Adipocyte (in vitro differentiated cells): ENCODE results near the gene RAB3D.
"Not testable (repeated sequence)": the region's sequence is repeated elsewhere in the genome, so short reads cannot be mapped to it uniquely, and the experiment has no call there.

Source experiments
- DNase-seq: peaks from one replicate; pipeline ENCODE4 v3.0.0-alpha.2; 2015; ENCODE audit warnings: low read depth
- H3K27me3 ChIP-seq: replicated peaks from 2 replicates; pipeline ENCODE4 v1.7.0; 2013; ENCODE audit warnings: mild to moderate bottlenecking, low read length, moderate library complexity; ENCODE audit not compliant: control insufficient read depth, insufficient read depth
- H3K36me3 ChIP-seq: 2 replicates; pipeline ENCODE4 v1.7.0; 2013; ENCODE audit warnings: low read length, mild to moderate bottlenecking, moderate library complexity; ENCODE audit not compliant: control insufficient read depth, insufficient read depth, severe bottlenecking
- H3K4me1 ChIP-seq: 2 replicates; pipeline ENCODE4 v1.7.0; 2013; ENCODE audit warnings: mild to moderate bottlenecking, low read length, moderate library complexity; ENCODE audit not compliant: control insufficient read depth, insufficient read depth
- H3K4me3 ChIP-seq: 2 replicates; pipeline ENCODE4 v1.7.0; 2013; ENCODE audit warnings: mild to moderate bottlenecking, low read length, moderate library complexity
- H3K9ac ChIP-seq: 2 replicates; pipeline ENCODE4 v1.7.0; 2013; ENCODE audit warnings: mild to moderate bottlenecking, low read length, moderate library complexity
- H3K9me3 ChIP-seq: 2 replicates; pipeline ENCODE4 v1.7.0; 2013; ENCODE audit warnings: mild to moderate bottlenecking, low read length, moderate library complexity; ENCODE audit not compliant: control insufficient read depth

RAB3D gene

GRCh38 chr19:11347546-11348039 lies 8.1 kb upstream of the RAB3D start:
- peaks cover 23% of the 10 kb centered on the region for H3K4me1 ChIP-seq
- DNase-seq = no peak
- H3K9ac ChIP-seq = no peak overlapping the region
- H3K9me3 ChIP-seq = peaks cover 9% of the 10 kb centered on the region
- no peaks in the 10 kb centered on the region for H3K27me3 ChIP-seq
- no peak overlapping the region for H3K4me3 ChIP-seq
- no peaks in the 10 kb centered on the region for H3K36me3 ChIP-seq

GRCh38 chr19:11346104-11346940 lies 6.9 kb upstream of the RAB3D start, which contains the start of the genes CCDC159 and TMEM205:
Gene CCDC159, plus strand, starts transcription at chr19:11346519. Its CDS starts 88 bp downstream, at chr19:11346607.
Gene TMEM205, minus strand, starts transcription at chr19:11346268. Its CDS starts 649 bp downstream, at chr19:11345619.
- peak; percentile 100 for DNase-seq
- H3K36me3 ChIP-seq = no peaks in the 10 kb centered on the region
- H3K9ac ChIP-seq = peak within 1 kb of the TSS; percentile 90
- peak within 1 kb of the TSS; percentile 94 for H3K4me3 ChIP-seq
- H3K4me1 ChIP-seq = peaks cover 23% of the 10 kb centered on the region
- H3K27me3 ChIP-seq = no peaks in the 10 kb centered on the region
- peaks cover 9% of the 10 kb centered on the region for H3K9me3 ChIP-seq

GRCh38 chr19:11345122-11345803 lies 5.8 kb upstream of the RAB3D start:
- Histone ChIP-seq H3K4me1 (peaks cover 23% of the 10 kb centered on the region), H3K4me3 (peak overlapping the region; percentile 94), H3K36me3 (no peaks in the 10 kb centered on the region), H3K27me3 (no peaks in the 10 kb centered on the region), H3K9me3 (peaks cover 9% of the 10 kb centered on the region), H3K9ac (peak overlapping the region; percentile 90)
- DNase-seq = peak; percentile 11

- DNase-seq = no peak
- Histone ChIP-seq H3K4me1 (peaks cover 35% of the 10 kb centered on the region), H3K27me3 (no peaks in the 10 kb centered on the region), H3K4me3 (no peak overlapping the region), H3K9ac (no peak overlapping the region), H3K9me3 (no peaks in the 10 kb centered on the region), H3K36me3 (no peaks in the 10 kb centered on the region)
Observed at GRCh38 chr19:11342429-11342828, 3.0 kb upstream of the RAB3D start.

GRCh38 chr19:11340099-11340467 lies 626 bp upstream of the RAB3D start:
- Histone ChIP-seq H3K4me3 (peak overlapping the region; percentile 78), H3K9ac (peak overlapping the region; percentile 17), H3K4me1 (peaks cover 22% of the 10 kb centered on the region)
- H3K36me3 ChIP-seq, H3K27me3 ChIP-seq, H3K9me3 ChIP-seq, DNase-seq: not testable (repeated sequence)

- Histone ChIP-seq H3K4me3 (peak overlapping the region; percentile 78), H3K27me3 (no peaks in the 10 kb centered on the region), H3K36me3 (peaks cover 4% of the 10 kb centered on the region), H3K9me3 (no peaks in the 10 kb centered on the region), H3K4me1 (peaks cover 12% of the 10 kb centered on the region), H3K9ac (peak overlapping the region; percentile 67)
- DNase-seq = peak; percentile 47
Observed at GRCh38 chr19:11338569-11339253, 746 bp downstream of the RAB3D start.

GRCh38 chr19:11338121-11338520 lies 1.3 kb downstream of the RAB3D start:
- Histone ChIP-seq H3K9ac (no peak overlapping the region), H3K4me3 (no peak overlapping the region), H3K4me1 (peaks cover 12% of the 10 kb centered on the region), H3K36me3 (peaks cover 4% of the 10 kb centered on the region), H3K27me3 (no peaks in the 10 kb centered on the region), H3K9me3 (no peaks in the 10 kb centered on the region)
- DNase-seq = no peak

- Histone ChIP-seq H3K9ac (no peak overlapping the region), H3K4me3 (no peak overlapping the region), H3K36me3 (peaks cover 4% of the 10 kb centered on the region), H3K27me3 (no peaks in the 10 kb centered on the region), H3K9me3 (no peaks in the 10 kb centered on the region), H3K4me1 (peaks cover 12% of the 10 kb centered on the region)
- no peak for DNase-seq
Observed at GRCh38 chr19:11337080-11337479, 2.4 kb downstream of the RAB3D start.

- Histone ChIP-seq H3K36me3 (peaks cover 4% of the 10 kb centered on the region), H3K9me3 (no peaks in the 10 kb centered on the region), H3K4me3 (no peak overlapping the region), H3K9ac (no peak overlapping the region), H3K4me1 (peaks cover 12% of the 10 kb centered on the region), H3K27me3 (no peaks in the 10 kb centered on the region)
- DNase-seq = no peak
Observed at GRCh38 chr19:11335449-11336146, 3.9 kb downstream of the RAB3D start.

- H3K9me3 ChIP-seq, H3K9ac ChIP-seq, H3K4me3 ChIP-seq, H3K36me3 ChIP-seq, DNase-seq, H3K27me3 ChIP-seq, H3K4me1 ChIP-seq: not testable (repeated sequence)
Observed at GRCh38 chr19:11333838-11334237, 5.6 kb downstream of the RAB3D start.
